HEK293T (cell line): ENCODE data around the gene TP63.

Source experiments
- CTBP1 ChIP-seq: fragments of 450-650 bp; IDR thresholded peaks from 2 replicates; pipeline ENCODE4 v1.6.1; 2016; ENCODE audit warnings: borderline replicate concordance
- FOXK2 ChIP-seq: fragments of 450-650 bp; IDR thresholded peaks from 2 replicates; pipeline ENCODE4 v1.6.1; 2016; ENCODE audit warnings: mild to moderate bottlenecking
- FOXM1 ChIP-seq: fragments of 450-650 bp; IDR thresholded peaks from 2 replicates; pipeline ENCODE4 v1.6.1; 2017; ENCODE audit warnings: mild to moderate bottlenecking, borderline replicate concordance
- LEF1 ChIP-seq: fragments of 450-650 bp; IDR thresholded peaks from 2 replicates; pipeline ENCODE4 v1.6.1; 2017; ENCODE audit warnings: mild to moderate bottlenecking, borderline replicate concordance
- SUZ12 ChIP-seq: fragments of 450-650 bp; IDR thresholded peaks from 2 replicates; pipeline ENCODE4 v1.6.1; 2016; ENCODE audit warnings: mild to moderate bottlenecking

DNA sequence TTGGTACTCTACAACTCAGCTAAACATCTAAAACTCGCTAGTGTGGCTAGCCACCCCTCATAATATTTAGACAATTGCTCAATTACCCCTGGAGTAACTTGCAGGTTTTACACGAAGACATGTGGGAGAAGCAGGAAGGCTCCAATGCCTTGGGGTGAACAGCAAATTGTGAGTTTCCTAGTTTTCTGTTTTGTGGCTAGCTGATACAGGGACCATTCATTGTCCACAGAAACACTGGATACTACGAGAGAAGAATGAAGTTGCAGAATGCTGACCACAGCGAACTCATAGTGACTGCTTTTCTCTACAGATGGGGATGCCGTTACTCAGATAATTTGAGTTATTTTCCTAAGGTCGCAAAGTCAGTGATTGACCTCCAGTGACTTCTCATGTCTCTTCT, 276.6 kb downstream of the TP63 start:
- no peak for TF ChIP-seq FOXK2
- no peak for TF ChIP-seq LEF1
- no peak for TF ChIP-seq FOXM1
- TF ChIP-seq SUZ12 = no peak
- no peak for TF ChIP-seq CTBP1
